Thyroid gland (tissue), 4 donors: Measurements from ENCODE around the gene SERF2. TPM values are rescaled to one million over a fixed set of nuclear protein-coding genes. Genes with fewer than 3 reads are reported as not detected.
"Not testable (repeated sequence)": the region's sequence is repeated elsewhere in the genome, so short reads cannot be mapped to it uniquely, and the experiment has no call there.

Experiments used
- DNase-seq, 2 donors: peaks; one replicate each; pipeline ENCODE4 v3.0.0-alpha.2; 2019
- H3K27ac ChIP-seq, 3 donors: fragments of 200-600 bp; sonication (generic); 1 replicate in 2 of 3; 2 replicates in 1 of 3; pipeline ENCODE4 v1.5.1; 2016 to 2019; ENCODE audit warnings: mild to moderate bottlenecking in 1 of 3, moderate library complexity in 1 of 3
- H3K27me3 ChIP-seq: fragments of 200-600 bp; sonication (generic); one replicate; pipeline ENCODE4 v1.5.1; 2019
- H3K36me3 ChIP-seq, 2 donors: fragments of 200-600 bp; sonication (generic); one replicate each; pipeline ENCODE4 v1.5.1; 2016 to 2019
- H3K4me1 ChIP-seq, 2 donors: fragments of 200-600 bp; sonication (generic); one replicate each; pipeline ENCODE4 v1.5.1; 2017 to 2019
- H3K4me3 ChIP-seq, 3 donors: fragments of 200-600 bp; sonication (generic); replicated peaks in 1 of 3; 1 replicate in 2 of 3; 2 replicates in 1 of 3; pipeline ENCODE4 v1.5.1; 2016; ENCODE audit warnings: mild to moderate bottlenecking in 1 of 3
- H3K9me3 ChIP-seq: fragments of 200-600 bp; sonication (generic); one replicate; pipeline ENCODE4 v1.5.1; 2017
- CTCF ChIP-seq, 6 experiments: fragments of 200-600 bp in 3 of 6; fragments of 450-650 bp in 3 of 6; sonication (generic) in 3 of 6; IDR thresholded peaks; one replicate each; pipeline ENCODE4 v1.5.1; 2016 to 2019; ENCODE audit warnings: antibody characterized with exemption in 6 of 6, mild to moderate bottlenecking in 2 of 6, inconsistent platforms in 1 of 6, moderate library complexity in 1 of 6
- POLR2A ChIP-seq, 2 donors: fragments of 450-650 bp; IDR thresholded peaks; one replicate each; pipeline ENCODE4 v1.6.1; 2017; ENCODE audit warnings: antibody characterized with exemption in 2 of 2, mild to moderate bottlenecking in 2 of 2, moderate library complexity in 1 of 2
- WGBS, 2 donors: methylation state at CpG; one replicate each; pipeline ENCODE4 v1.1.5; 2017; 5-methylcytosine and 5-hydroxymethylcytosine counted together
- intact Hi-C: fragments of 100-400 bp; cut with DNase I; formaldehyde crosslinking; loops from one replicate; pipeline ENCODE4 v1.15.1; 2023
- total RNA-seq, 4 donors: library from RNA; depleted of rRNA; stranded (reverse); fragments of >200 nt; gene quantifications; one replicate each; pipeline ENCODE4 v1.2.3, GENCODE V29; 2016

The SERF2 gene
- total RNA-seq, 4 donors from 2014 or later, result 331 to 1,163 (median 700) TPM

GRCh38 chr15:43821505-43821904, 29.4 kb downstream of the SERF2 start:
- peaks cover 11 to 22% of the 10 kb centered on the region in 2 donors for H3K4me1 ChIP-seq
- H3K4me3 ChIP-seq, result no peak overlapping the region
- intact Hi-C loops, result no loop called here
- DNase-seq, result no peak
- 86 to 87% methylated on average over 3 of the region's 3 CpGs for WGBS, 2 donors
- no peak for TF ChIP-seq POLR2A (IDR thresholded peaks at IDR 0.05)
- no peak for TF ChIP-seq CTCF (IDR thresholded peaks at IDR 0.05)
- peaks cover 5 to 6% of the 10 kb centered on the region in 2 donors for H3K36me3 ChIP-seq
- H3K27ac ChIP-seq, result no peak overlapping the region
- H3K27me3 ChIP-seq, result no peaks in the 10 kb centered on the region
- no peaks in the 10 kb centered on the region for H3K9me3 ChIP-seq

- DNase-seq, result peak; percentile 94 to 96
- peak within 1 kb of the TSS; percentile 54 to 84 (median 82) for H3K27ac ChIP-seq
- intact Hi-C loops, result no loop called here
- TF ChIP-seq POLR2A (IDR thresholded peaks at IDR 0.05) (peak; percentile 38 to 80), CTCF (IDR thresholded peaks at IDR 0.05) (no peak)
- no peaks in the 10 kb centered on the region for H3K27me3 ChIP-seq
- WGBS, 2 donors, result 9 to 10% methylated on average over 46 of the region's 46 CpGs
- peaks cover 16 to 29% of the 10 kb centered on the region in 2 donors for H3K4me1 ChIP-seq
- peak within 1 kb of the TSS; percentile 63 to 96 (median 88) for H3K4me3 ChIP-seq
- no peaks in the 10 kb centered on the region for H3K36me3 ChIP-seq
- no peaks in the 10 kb centered on the region for H3K9me3 ChIP-seq
Observed at GRCh38 chr15:43824302-43825246, 32.5 kb downstream of the SERF2 start, which contains the start of gene MFAP1. Gene MFAP1, minus strand, starts transcription at chr15:43824690. Its CDS starts 121 bp downstream, at chr15:43824569.

GRCh38 chr15:43825305-43825704, 33.2 kb downstream of the SERF2 start:
- H3K27ac ChIP-seq, H3K4me3 ChIP-seq, intact Hi-C loops, H3K36me3 ChIP-seq, DNase-seq, H3K27me3 ChIP-seq, H3K9me3 ChIP-seq: not testable (repeated sequence)
- 95 to 96% methylated on average over 11 of the region's 11 CpGs for WGBS, 2 donors
- H3K4me1 ChIP-seq, result peaks cover 16 to 29% of the 10 kb centered on the region in 2 donors

- peak overlapping the region in 2 of 3 donors; percentile 8 to 29 for H3K27ac ChIP-seq
- DNase-seq, result no peak
- no peak overlapping the region for H3K4me3 ChIP-seq
- intact Hi-C loops, result no loop called here
- H3K27me3 ChIP-seq, result no peaks in the 10 kb centered on the region
- H3K36me3 ChIP-seq, result no peaks in the 10 kb centered on the region
- no peaks in the 10 kb centered on the region for H3K9me3 ChIP-seq
- peaks cover 16 to 29% of the 10 kb centered on the region in 2 donors for H3K4me1 ChIP-seq
- TF ChIP-seq CTCF (IDR thresholded peaks at IDR 0.05) (no peak), POLR2A (IDR thresholded peaks at IDR 0.05) (no peak)
- 95% methylated on average over 11 of the region's 11 CpGs for WGBS, 2 donors
Observed at GRCh38 chr15:43826029-43826507, 33.9 kb downstream of the SERF2 start.

GRCh38 chr15:43826508-43827341, 34.6 kb downstream of the SERF2 start, which contains the start of gene WDR76:
Gene WDR76, plus strand, starts transcription at chr15:43827002. Its CDS starts 31 bp downstream, at chr15:43827033.
- no peak for TF ChIP-seq CTCF (IDR thresholded peaks at IDR 0.05)
- TF ChIP-seq POLR2A (IDR thresholded peaks at IDR 0.05), result peak in 1 of 2 donors; percentile 37
- H3K27ac ChIP-seq, result peak within 1 kb of the TSS; percentile 8 to 29 (median 22)
- H3K27me3 ChIP-seq, result no peaks in the 10 kb centered on the region
- H3K36me3 ChIP-seq, result no peaks in the 10 kb centered on the region
- DNase-seq, result peak; percentile 77 to 78
- peak within 1 kb of the TSS in 2 of 3 donors; percentile 32 to 38 for H3K4me3 ChIP-seq
- intact Hi-C loops, result no loop called here
- peaks cover 16 to 29% of the 10 kb centered on the region in 2 donors for H3K4me1 ChIP-seq
- no peaks in the 10 kb centered on the region for H3K9me3 ChIP-seq
- WGBS, 2 donors, result 8 to 12% methylated on average over 33 to 42 of the region's 48 CpGs
